A549 treated with ZK216348 at 1 μM for 4 hours (cell line): ENCODE measurements around the gene PCF11. TPM values are rescaled to one million over a fixed set of nuclear protein-coding genes. Genes with fewer than 3 reads are reported as not detected.

ENCODE experiments used
- total RNA-seq: library from RNA; stranded (reverse); fragments of 200-300 nt; extraction: Qiagen RNA extraction; gene quantifications from 5 replicates; pipeline ENCODE4 v1.2.3, GENCODE V29; 2022; ENCODE audit warnings: low read depth

PCF11 gene, protein sequence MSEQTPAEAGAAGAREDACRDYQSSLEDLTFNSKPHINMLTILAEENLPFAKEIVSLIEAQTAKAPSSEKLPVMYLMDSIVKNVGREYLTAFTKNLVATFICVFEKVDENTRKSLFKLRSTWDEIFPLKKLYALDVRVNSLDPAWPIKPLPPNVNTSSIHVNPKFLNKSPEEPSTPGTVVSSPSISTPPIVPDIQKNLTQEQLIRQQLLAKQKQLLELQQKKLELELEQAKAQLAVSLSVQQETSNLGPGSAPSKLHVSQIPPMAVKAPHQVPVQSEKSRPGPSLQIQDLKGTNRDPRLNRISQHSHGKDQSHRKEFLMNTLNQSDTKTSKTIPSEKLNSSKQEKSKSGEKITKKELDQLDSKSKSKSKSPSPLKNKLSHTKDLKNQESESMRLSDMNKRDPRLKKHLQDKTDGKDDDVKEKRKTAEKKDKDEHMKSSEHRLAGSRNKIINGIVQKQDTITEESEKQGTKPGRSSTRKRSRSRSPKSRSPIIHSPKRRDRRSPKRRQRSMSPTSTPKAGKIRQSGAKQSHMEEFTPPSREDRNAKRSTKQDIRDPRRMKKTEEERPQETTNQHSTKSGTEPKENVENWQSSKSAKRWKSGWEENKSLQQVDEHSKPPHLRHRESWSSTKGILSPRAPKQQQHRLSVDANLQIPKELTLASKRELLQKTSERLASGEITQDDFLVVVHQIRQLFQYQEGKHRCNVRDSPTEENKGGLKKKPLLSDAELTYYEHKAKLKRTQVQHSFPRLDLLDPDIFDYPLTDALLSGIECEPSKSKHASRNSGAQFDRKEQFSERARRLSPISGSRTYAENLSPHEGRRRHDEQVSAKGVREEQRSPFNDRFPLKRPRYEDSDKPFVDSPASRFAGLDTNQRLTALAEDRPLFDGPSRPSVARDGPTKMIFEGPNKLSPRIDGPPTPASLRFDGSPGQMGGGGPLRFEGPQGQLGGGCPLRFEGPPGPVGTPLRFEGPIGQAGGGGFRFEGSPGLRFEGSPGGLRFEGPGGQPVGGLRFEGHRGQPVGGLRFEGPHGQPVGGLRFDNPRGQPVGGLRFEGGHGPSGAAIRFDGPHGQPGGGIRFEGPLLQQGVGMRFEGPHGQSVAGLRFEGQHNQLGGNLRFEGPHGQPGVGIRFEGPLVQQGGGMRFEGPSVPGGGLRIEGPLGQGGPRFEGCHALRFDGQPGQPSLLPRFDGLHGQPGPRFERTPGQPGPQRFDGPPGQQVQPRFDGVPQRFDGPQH (N-terminal part only)
- total RNA-seq: 22.3 to 29.8 TPM (median 26.5 TPM) in 5 replicates

DNA sequence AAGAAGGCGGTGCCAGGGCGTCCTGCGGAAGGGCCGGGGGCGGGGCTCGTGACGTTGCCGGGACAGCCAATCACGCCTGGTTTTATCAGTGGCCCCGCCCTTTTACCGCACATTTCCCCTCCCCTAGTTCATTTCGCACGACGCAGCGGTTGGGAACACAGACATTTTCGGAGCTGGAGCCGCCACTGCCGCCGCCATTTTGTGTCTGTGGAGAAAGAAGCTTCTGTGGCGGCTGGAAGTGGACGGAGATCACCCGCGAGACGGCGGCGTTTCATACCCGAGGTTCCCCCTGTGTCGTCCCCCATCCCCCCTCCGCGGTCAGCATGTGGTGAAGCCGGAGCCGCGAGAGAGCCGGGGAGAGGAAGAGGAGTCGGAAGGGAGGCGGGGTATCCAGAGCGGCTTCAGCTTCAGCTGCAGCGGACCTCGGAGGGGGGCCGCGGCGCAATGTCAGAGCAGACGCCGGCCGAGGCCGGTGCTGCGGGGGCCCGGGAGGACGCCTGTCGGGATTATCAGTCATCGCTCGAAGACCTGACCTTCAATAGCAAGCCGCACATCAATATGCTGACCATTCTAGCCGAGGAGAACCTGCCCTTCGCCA is at the start of gene PCF11:
PCF11 (plus strand) TSS at position 136 of the 598 bp plus-strand sequence; CDS start at position 445, 309 bp downstream.

DNA sequence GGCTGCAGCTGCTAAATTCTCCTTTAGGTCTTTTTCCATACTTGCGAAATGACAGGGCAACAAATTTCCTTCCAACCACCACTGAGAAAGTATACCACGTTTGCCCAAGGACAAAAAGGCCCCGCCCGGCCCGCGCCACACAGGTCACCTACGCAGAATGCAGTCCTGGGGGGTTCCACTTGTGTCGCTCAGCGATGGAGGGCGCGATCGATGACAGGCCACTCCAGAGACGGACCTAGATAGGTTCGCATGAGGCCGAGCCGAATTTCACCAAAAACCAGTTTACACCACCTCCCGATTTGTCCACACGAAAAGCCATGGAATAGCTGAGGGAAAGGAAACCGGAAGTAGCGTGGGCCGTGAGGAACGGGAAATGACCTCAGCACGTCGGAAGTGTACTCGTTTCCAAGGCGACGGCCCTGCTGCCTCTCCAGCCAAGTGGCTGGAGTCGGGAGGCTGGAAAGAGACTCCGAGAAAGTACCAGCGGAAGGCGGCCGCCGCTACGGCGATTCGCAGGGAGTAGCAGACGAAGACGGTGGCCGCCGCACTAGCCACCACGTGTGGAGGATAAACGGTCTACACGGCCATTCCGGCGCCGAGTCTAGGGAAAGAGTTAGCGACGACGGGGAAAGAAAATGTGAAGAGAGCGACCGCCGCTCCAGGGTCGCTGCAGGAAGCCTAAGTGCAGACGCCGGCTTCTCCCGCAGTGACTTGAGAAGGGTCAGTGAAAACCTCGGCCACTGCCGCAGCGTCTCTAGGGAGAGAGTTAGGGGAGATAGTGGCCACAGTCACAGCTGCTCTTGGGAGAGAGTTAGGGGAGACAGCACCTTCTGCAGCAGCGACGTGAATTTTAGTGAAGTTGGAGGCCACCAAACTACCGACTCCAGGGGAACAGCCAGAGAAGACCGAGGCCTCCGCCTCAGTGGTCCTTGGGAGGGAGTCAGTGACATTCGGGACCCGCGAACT is 36.7 kb downstream of the PCF11 start, which contains the start of gene ANKRD42:
ANKRD42 (plus strand) TSS at position 398 of the 966 bp plus-strand sequence. CDS start 959 bp downstream, outside the sequence.

Other genes starting within 250 kb of the PCF11 start
- 5.1 to 8.9 TPM (median 6.9 TPM) in 5 replicates for gene RAB30, start 85.2 kb upstream of the PCF11 start, total RNA-seq
- 6.1 to 11.1 TPM (median 9.2 TPM) in 5 replicates for gene ANKRD42, start 36.6 kb downstream of the PCF11 start, total RNA-seq
- gene CCDC90B, start 129.2 kb downstream of the PCF11 start, total RNA-seq: 55.3 to 87.4 TPM (median 61.0 TPM) in 5 replicates